ENCODE measurements around the gene DDHD1.

Gene DDHD1

GRCh38 chr14:53032838-53033390 is 120.2 kb downstream of the DDHD1 start:
- Histone ChIP-seq H3K4me3 (replicated peaks; ENCODE audit: low read depth, low read length) (no peak overlapping the region), H3K36me3 (ENCODE audit: control insufficient read depth, insufficient read depth, low read length) (peaks cover 4% of the 10 kb centered on the region), H3K27me3 (replicated peaks; ENCODE audit: control insufficient read depth, insufficient read depth, low read length) (no peaks in the 10 kb centered on the region)
- TF ChIP-seq, protein P1, sequence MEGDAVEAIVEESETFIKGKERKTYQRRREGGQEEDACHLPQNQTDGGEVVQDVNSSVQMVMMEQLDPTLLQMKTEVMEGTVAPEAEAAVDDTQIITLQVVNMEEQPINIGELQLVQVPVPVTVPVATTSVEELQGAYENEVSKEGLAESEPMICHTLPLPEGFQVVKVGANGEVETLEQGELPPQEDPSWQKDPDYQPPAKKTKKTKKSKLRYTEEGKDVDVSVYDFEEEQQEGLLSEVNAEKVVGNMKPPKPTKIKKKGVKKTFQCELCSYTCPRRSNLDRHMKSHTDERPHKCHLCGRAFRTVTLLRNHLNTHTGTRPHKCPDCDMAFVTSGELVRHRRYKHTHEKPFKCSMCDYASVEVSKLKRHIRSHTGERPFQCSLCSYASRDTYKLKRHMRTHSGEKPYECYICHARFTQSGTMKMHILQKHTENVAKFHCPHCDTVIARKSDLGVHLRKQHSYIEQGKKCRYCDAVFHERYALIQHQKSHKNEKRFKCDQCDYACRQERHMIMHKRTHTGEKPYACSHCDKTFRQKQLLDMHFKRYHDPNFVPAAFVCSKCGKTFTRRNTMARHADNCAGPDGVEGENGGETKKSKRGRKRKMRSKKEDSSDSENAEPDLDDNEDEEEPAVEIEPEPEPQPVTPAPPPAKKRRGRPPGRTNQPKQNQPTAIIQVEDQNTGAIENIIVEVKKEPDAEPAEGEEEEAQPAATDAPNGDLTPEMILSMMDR (IDR thresholded peaks at IDR 0.05; ENCODE audit: insufficient read depth, low read length, poor library complexity, severe bottlenecking): no peak
- no peak for DNase-seq (ENCODE audit: extremely low read depth, insufficient read length)

DNA sequence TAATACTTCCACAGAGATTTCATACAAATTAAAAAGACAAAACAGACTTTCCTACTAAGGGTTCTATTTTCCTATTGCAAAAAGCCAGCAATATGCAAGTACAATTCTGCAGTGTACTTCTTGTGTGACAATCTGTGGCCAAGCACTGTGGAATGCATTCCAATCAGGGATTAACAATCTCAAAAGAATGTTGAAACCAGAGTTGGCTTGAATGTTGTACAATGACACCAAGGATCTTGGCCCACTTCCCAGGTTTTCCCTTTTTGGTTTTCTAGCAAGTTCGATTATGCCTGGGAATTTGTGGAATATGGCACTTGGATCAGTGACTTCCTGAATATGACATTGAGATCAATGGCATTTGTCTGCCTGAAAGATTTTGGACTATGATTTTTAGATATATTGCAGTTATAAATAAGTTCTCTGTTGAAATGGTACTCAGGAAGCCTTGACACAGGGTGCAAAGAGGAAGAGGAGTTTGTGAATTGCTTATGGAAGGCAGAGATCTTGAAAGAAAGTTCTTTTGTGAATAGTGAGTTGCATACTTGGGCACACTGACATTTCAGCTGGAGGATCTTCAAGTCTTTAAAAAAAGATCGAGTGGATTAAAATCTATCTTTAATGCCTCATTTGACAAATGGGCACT is 120.8 kb downstream of the DDHD1 start:
- DNase-seq (ENCODE audit: extremely low read depth, insufficient read length): no peak
- Histone ChIP-seq H3K4me3 (replicated peaks; ENCODE audit: low read depth, low read length) (no peak overlapping the region), H3K27me3 (replicated peaks; ENCODE audit: control insufficient read depth, insufficient read depth, low read length) (no peaks in the 10 kb centered on the region), H3K36me3 (ENCODE audit: control insufficient read depth, insufficient read depth, low read length) (peaks cover 4% of the 10 kb centered on the region)
- TF ChIP-seq, protein P1 (IDR thresholded peaks at IDR 0.05; ENCODE audit: insufficient read depth, low read length, poor library complexity, severe bottlenecking): no peak

GRCh38 chr14:53027562-53027961 is 125.6 kb downstream of the DDHD1 start:
- Histone ChIP-seq H3K27me3 (replicated peaks; ENCODE audit: control insufficient read depth, insufficient read depth, low read length) (no peaks in the 10 kb centered on the region), H3K36me3 (ENCODE audit: control insufficient read depth, insufficient read depth, low read length) (no peaks in the 10 kb centered on the region), H3K4me3 (replicated peaks; ENCODE audit: low read depth, low read length) (no peak overlapping the region)
- no peak for DNase-seq (ENCODE audit: extremely low read depth, insufficient read length)
- TF ChIP-seq, protein P1 (IDR thresholded peaks at IDR 0.05; ENCODE audit: insufficient read depth, low read length, poor library complexity, severe bottlenecking): no peak

- no peak for DNase-seq (ENCODE audit: extremely low read depth, insufficient read length)
- H3K36me3 ChIP-seq (ENCODE audit: control insufficient read depth, insufficient read depth, low read length): no peaks in the 10 kb centered on the region
- TF ChIP-seq, protein P1 (IDR thresholded peaks at IDR 0.05; ENCODE audit: insufficient read depth, low read length, poor library complexity, severe bottlenecking): no peak
- H3K27me3 ChIP-seq (replicated peaks; ENCODE audit: control insufficient read depth, insufficient read depth, low read length): no peaks in the 10 kb centered on the region
- H3K4me3 ChIP-seq (replicated peaks; ENCODE audit: low read depth, low read length): no peak overlapping the region
These were observed 126.1 kb downstream of the DDHD1 start for GRCh38 chr14:53027041-53027440.

GRCh38 chr14:53023325-53023724 is 129.8 kb downstream of the DDHD1 start:
- Histone ChIP-seq H3K4me3 (replicated peaks; ENCODE audit: low read depth, low read length) (no peak overlapping the region), H3K36me3 (ENCODE audit: control insufficient read depth, insufficient read depth, low read length) (no peaks in the 10 kb centered on the region), H3K27me3 (replicated peaks; ENCODE audit: control insufficient read depth, insufficient read depth, low read length) (no peaks in the 10 kb centered on the region)
- no peak for DNase-seq (ENCODE audit: extremely low read depth, insufficient read length)
- TF ChIP-seq, protein P1 (IDR thresholded peaks at IDR 0.05; ENCODE audit: insufficient read depth, low read length, poor library complexity, severe bottlenecking): no peak

Data from GM06990 (cell line).